Right atrium auricular region (tissue), 2 donors: ENCODE results near the gene DUSP15. TPM values are rescaled to one million over a fixed set of nuclear protein-coding genes. Genes with fewer than 3 reads are reported as not detected.
"Not testable (repeated sequence)": the region's sequence is repeated elsewhere in the genome, so short reads cannot be mapped to it uniquely, and the experiment has no call there.

Experiments
- DNase-seq: peaks from one replicate; pipeline ENCODE4 v3.0.0-alpha.2; 2019; ENCODE audit warnings: low spot score
- H3K27ac ChIP-seq, 2 donors: fragments of 200-600 bp; sonication (generic); 1 replicate in 1 of 2; 2 replicates in 1 of 2; pipeline ENCODE4 v1.5.1; 2016 to 2019
- H3K27me3 ChIP-seq, 2 donors: fragments of 200-600 bp; sonication (generic); one replicate each; pipeline versions ENCODE4 v1.5.1 to v1.6.0; 2017 to 2019
- H3K36me3 ChIP-seq: fragments of 200-600 bp; sonication (generic); one replicate; pipeline ENCODE4 v1.5.1; 2016
- H3K4me1 ChIP-seq, 2 donors: fragments of 200-600 bp; sonication (generic); one replicate each; pipeline versions ENCODE4 v1.5.1 to v1.6.0; 2017 to 2019
- H3K4me3 ChIP-seq, 2 donors: fragments of 200-600 bp; sonication (generic); 1 replicate in 1 of 2; 2 replicates in 1 of 2; pipeline ENCODE4 v1.5.1; 2017 to 2019; ENCODE audit warnings: mild to moderate bottlenecking in 1 of 2, moderate library complexity in 1 of 2
- H3K9me3 ChIP-seq, 2 donors: fragments of 200-600 bp; sonication (generic); one replicate each; pipeline ENCODE4 v1.5.1; 2019
- CTCF ChIP-seq, 2 donors: fragments of 200-600 bp; sonication (generic); IDR thresholded peaks; one replicate each; pipeline ENCODE4 v1.5.1; 2019; ENCODE audit warnings: antibody characterized with exemption in 2 of 2
- total RNA-seq, 2 donors: library from RNA; depleted of rRNA; stranded (reverse); fragments of >200 nt; gene quantifications; one replicate each; pipeline ENCODE4 v1.1.0, GENCODE V29; 2016

DUSP15 gene, protein sequence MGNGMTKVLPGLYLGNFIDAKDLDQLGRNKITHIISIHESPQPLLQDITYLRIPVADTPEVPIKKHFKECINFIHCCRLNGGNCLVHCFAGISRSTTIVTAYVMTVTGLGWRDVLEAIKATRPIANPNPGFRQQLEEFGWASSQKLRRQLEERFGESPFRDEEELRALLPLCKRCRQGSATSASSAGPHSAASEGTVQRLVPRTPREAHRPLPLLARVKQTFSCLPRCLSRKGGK
- 10 to 100 TPM in 1 of 2 donors, 1 to 10 TPM in 1; 8.8 to 11.6 TPM for total RNA-seq

GRCh38 chr20:31869942-31870725 lies at the start of gene DUSP15, which contains the start of gene TTLL9:
DUSP15 (minus strand) TSS chr20:31870527; CDS start chr20:31870337, 190 bp downstream.
TTLL9 (plus strand) TSS chr20:31870634; CDS start chr20:31871127, 493 bp downstream.
- Histone ChIP-seq H3K27ac (peak within 1 kb of the TSS; percentile 44 to 70), H3K4me3 (peak within 1 kb of the TSS; percentile 64 to 68), H3K27me3 (no peaks in the 10 kb centered on the region), H3K9me3 (no peaks in the 10 kb centered on the region), H3K36me3 (no peaks in the 10 kb centered on the region), H3K4me1 (peaks cover 0 to 13% of the 10 kb centered on the region in 2 donors)
- TF ChIP-seq CTCF (IDR thresholded peaks at IDR 0.05), result no peak
- no peak for DNase-seq

- no peak for TF ChIP-seq CTCF (IDR thresholded peaks at IDR 0.05)
- no peak overlapping the region for H3K4me3 ChIP-seq
- no peaks in the 10 kb centered on the region for H3K4me1 ChIP-seq
- no peak for DNase-seq
- no peaks in the 10 kb centered on the region for H3K27me3 ChIP-seq
- no peak overlapping the region for H3K27ac ChIP-seq
- no peaks in the 10 kb centered on the region for H3K9me3 ChIP-seq
- H3K36me3 ChIP-seq, result no peaks in the 10 kb centered on the region
Measured at GRCh38 chr20:31919410-31920155, 49.3 kb upstream of the DUSP15 start.

- Histone ChIP-seq H3K27me3 (no peaks in the 10 kb centered on the region), H3K4me1 (no peaks in the 10 kb centered on the region), H3K4me3 (no peak overlapping the region), H3K9me3 (no peaks in the 10 kb centered on the region), H3K36me3 (no peaks in the 10 kb centered on the region), H3K27ac (no peak overlapping the region)
- no peak for TF ChIP-seq CTCF (IDR thresholded peaks at IDR 0.05)
- DNase-seq, result no peak
Measured at GRCh38 chr20:31918466-31919105, 48.3 kb upstream of the DUSP15 start.

GRCh38 chr20:31917962-31918412 lies 47.7 kb upstream of the DUSP15 start:
- not testable (repeated sequence) for H3K27me3 ChIP-seq, H3K9me3 ChIP-seq, H3K36me3 ChIP-seq, H3K4me1 ChIP-seq, H3K4me3 ChIP-seq, DNase-seq, H3K27ac ChIP-seq

DNA sequence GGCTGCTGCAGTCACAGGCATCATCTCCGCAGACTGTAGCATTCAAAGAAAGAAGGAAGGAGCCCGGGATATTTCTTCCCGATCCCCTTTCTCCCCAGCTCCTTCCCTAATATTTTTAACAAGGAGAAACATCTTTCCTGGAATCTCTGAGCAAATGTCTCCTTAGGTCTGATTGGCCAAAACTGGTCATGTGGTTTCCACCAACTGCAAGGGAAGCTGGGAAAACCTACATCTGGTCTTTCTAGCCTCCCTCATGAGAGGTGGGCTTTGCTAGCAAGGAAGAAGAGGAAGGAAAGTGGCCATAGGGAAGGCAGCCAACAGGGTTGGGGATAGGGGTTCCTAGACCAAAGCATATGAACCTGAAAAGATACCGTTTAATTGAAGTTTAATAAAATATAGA lies 46.4 kb upstream of the DUSP15 start:
- no peak overlapping the region for H3K27ac ChIP-seq

More for the DNA sequence above, 46.4 kb upstream of the DUSP15 start:
- no peaks in the 10 kb centered on the region for H3K4me1 ChIP-seq
- H3K27me3 ChIP-seq, result no peaks in the 10 kb centered on the region
- H3K4me3 ChIP-seq, result no peak overlapping the region
- DNase-seq, result no peak
- H3K36me3 ChIP-seq, result no peaks in the 10 kb centered on the region
- TF ChIP-seq CTCF (IDR thresholded peaks at IDR 0.05), result no peak
- no peaks in the 10 kb centered on the region for H3K9me3 ChIP-seq
